HTERT RPE-1 (cell line): ENCODE results near the gene TXNRD2.
"Not testable (repeated sequence)": the region's sequence is repeated elsewhere in the genome, so short reads cannot be mapped to it uniquely, and the experiment has no call there.

Experiments used
- in situ Hi-C: fragments of 300-500 bp; cut with MboI; formaldehyde crosslinking; loops from 4 replicates; pipeline ENCODE4 v1.14.3; 2020; ENCODE audit warnings: low sequenced_read_pairs

TXNRD2 gene

DNA sequence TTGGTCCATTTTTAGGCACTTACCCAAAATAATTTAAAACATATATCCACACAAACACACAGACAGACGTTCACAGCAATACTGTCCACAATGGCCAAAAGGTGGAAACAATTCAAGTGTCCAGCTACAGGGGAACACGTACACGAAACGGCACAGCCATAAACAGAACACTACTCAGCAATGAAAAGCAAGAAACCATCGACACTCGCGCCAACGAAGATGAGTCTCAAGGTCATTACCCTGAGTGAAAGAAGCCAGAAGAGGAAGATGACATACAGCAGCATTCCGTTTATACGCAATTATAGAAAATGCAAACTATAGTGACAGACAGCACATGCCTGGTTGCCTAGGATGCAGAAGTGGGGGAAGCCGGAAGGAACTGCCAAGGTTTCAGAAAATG lies 13.4 kb downstream of the TXNRD2 start:
- in situ Hi-C loops = no loop called here

DNA sequence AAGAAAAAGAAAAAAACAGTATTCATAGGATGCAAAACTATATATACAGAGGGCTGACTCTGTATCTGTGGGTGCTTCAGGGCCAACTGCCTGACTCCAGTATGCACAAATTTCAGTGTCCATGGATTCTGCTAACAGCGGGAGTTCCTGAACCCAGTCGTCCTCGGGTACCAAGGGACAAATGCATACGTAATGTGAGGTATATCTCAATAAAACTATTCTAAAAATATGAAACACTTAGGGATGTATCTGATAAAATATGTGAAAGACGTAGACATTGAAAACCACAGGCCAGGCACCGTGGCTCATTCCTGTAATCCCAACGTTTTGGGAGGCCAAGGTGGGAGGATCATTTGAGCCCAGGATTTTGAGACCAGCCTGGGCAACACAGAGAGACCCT lies 13.9 kb downstream of the TXNRD2 start:
- in situ Hi-C loops = no loop called here

DNA sequence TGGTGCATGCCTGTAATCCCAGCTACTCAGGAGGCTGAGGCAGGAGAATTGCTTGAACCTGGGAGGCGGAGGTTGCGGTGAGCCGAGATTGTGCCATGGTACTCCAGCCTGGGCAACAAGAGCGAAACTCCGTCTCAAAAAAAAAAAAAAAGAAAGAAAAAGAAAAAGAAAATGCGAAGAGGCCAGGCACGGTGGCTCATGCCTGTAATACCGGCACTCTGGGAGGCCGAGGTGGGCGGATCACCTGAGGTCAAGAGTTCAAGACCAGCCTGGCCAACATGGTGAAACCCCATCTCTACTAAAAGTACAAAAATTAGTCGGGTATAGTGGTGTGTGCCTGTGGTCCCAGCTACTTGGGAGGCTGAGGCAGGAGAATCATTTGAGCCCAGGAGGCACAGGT lies 15.6 kb downstream of the TXNRD2 start:
- in situ Hi-C loops = not testable (repeated sequence)

DNA sequence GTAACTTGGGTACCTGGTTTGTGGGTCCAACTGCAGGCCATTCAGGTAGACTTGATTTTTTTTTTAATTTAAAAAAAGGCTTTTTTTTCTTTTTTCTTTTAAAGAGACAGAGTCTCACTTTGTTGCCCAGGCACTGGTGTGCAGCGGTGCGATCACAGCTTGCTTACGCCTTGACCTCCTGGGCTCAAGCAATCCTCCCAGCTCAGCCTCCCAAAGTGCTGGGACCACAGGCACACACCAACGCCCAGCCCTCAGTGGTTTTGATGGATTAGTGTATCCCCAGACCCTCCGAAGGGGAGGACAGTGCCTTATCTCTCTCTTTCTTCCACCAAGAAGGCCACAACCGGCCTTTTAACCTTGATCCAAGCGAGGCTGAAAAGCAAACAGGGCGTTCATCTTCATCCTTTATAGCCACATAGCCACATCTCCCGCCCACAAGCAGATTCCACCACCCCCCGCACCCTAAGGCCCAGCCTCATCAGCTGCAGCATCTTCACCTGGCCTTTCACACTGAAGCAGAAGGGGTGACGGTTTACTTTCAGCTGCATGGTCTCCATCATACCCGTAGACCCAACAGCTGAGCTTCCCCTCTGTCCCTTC lies 17.6 kb downstream of the TXNRD2 start:
- in situ Hi-C loops = no loop called here

DNA sequence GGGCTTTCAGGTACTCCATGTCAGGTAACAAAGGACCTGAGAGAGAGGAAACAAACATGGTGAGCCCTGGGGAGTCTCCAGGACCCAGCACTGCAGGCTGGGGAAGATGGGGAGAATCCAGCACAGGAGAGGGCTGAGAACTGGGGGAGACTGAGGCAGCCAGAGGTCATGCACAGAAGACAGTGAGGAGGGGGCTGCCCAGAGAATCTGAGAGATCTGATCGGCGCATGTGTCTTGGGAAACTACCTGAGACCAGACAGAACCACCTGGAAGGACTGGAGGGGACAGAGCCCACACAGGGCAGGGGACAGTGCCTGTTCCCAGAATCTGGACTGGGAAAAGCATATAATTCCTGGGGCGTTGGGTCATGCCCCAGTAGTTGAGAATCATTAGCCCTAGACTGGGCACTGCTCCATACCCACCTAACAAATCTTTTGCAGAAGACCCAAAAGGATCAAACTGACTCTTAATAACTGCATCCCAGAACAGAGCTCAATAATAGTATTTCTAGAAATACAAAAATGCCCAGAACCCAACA lies 20.0 kb downstream of the TXNRD2 start:
- in situ Hi-C loops = no loop called here

DNA sequence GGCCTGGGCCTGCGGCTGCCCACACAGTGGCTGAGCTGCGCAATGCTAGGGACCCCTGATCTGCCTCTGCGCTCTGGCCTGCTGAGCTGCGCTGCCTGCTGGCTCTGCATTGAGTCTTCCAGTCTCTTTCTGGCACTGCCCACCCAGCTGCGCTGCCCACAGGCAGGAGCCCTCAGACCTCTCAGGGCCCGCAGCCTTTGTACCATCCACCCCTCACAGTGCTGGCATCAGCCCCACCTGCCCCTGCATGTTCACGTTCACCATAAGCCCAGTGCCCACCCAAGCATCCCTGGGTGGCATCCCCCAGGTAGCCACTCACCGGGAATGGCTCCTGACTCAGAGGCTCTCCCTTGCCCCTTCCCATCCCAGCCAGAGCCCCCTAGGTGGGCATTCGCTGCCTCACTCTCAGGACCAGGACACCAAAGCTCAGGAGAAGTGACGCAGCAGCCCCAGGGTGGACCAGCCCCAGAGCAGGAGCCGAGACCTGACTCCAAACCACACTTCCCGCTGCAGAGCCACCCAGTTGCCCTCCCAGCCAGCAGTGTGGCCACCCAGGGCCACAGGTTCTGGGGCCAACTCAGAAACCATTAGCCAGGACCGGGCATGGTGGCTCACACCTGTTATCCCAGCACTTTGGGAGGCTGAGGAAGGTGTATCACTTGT lies 21.8 kb downstream of the TXNRD2 start:
- in situ Hi-C loops = no loop called here

DNA sequence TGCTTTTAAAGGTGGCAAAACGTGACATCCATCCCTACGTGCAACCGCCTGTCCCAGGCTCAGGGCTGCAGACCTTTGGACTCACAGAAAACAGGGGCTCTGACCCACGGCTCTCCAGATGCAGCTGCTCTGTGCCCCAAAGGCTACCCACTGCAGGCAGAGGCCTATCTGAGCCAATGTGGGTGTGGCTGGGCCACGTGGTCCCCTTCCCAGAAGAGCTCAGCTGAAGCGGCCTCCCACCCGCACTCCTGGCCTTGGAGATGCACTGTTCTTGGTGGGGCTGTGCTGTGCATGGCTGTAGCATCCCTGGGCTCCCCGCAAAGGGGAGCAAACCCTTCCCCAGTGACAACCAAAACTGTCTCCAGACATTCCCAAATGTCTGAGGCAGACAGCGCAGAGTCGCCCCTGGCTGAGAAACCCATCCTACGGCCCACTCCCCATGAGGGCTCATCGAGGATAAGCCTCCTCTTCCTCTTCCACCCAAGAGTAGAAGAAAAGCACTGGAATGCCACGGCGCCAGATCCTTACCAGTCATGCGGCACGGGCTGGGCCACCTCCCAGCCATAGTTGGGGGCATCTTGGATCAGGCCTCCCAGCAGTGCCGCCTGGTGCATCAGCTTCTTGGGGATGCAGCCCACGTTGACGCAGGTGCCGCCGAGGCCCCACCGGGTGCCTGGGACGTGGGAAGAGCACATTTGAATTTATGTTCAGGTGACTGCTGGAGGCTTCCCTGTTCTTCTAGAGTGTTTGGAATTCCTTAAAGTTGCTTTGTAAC lies 23.1 kb downstream of the TXNRD2 start:
- in situ Hi-C loops = no loop called here

DNA sequence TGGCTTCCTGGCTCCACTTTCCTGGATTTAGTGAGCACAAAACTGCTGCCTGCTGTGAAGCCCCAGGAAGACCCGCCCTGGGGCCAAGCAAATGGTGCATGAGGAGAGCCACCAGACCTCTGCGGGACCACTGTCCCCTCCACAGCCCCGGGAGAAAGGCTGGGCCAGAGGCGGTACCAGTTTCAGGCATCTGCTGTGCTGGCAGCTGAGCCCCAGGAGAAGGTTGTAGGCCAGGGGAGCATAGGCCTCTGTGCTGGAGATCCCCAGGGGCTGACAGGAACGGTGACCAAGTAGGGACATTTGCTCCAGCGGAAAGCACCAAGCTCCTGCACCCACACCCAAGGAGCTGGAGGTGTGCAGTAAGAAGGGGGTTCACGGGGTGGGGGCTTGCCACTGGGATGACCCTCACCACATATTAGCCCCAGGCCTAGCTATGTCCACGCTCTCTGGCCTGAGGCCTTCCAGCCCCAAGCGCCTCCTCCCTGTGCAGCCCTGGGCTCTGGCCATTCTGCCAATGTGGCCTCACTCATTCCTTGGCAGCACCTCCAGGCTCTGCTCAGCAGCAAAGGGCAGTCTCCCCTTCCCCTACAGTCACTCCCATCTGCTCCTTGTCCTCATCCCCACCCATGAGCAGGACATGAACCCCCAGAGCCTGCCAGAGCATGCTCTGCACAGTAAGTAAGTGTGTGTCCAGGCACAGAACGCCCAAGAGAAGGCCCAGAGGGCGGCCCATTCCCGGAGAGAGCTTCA lies 24.1 kb downstream of the TXNRD2 start:
- in situ Hi-C loops = no loop called here

DNA sequence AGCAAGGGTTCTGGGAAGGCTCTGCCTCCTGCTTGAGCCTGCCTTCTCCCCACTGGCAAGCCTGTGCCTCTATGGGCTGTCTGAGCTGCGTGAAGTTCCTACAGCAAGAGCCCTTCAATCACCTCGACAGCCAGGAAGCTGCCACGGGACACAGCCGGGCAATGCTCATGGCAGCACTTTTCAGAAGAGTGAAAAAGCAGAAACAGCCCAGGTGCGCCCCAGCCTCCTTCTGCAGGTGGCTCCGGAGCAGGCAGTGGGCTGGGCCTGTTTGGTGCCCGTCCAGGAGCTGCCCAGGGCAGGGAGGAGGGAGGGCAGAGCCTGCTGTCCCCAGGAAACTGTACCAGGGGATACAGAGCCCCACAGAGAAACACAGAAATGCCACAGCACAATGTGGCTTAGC lies 24.7 kb downstream of the TXNRD2 start:
- in situ Hi-C loops = no loop called here

DNA sequence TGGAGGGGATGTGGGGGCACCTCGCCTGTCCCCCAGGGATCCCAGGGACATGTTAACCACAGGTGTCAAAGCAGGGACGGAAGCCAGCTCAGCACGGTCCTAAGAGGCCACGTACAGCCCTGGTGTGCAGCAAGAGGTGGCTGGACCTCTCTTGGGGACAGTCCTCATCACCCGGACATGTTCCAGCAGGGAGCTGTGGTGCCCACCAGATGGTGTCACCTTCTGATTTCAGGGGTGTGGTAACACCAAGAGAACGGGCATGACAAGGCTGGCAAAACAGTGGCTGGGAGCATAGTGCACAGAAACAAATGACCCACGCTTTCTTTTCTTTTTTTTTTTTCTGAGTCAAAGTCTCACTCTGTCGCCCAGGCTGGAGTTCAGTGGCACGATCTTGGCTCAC lies 25.6 kb downstream of the TXNRD2 start:
- in situ Hi-C loops = no loop called here

DNA sequence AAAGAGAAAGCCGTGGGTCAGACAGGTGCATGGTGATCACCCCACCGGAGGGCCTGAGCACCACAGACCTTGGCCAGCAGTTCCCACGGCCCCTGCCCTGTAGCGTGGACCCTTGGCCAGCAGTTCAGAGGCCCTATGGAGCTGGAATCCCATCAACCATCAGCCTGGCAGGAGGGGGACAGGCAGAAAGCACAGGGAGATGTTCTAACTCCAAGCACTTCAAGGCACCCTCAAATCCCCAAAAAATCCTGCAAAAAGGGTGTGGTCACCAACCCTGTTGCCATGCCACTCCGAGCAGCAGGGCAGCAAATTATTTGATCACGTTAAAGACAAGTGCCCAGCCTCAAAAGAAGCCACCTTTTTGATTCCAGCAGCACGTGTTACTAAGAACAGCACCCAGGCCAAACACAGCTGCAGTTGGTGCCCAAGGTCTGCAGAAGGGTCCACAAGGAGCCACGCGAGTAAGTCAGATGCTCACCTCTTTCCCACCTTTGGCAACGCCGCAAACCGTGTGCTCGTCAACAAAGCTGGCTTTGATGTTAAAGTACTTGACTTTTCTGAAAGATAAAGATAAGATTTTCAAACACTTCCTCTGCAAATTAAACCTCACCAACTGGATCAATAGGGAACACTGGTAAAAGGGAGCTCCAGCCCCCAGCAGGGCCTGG lies 26.2 kb downstream of the TXNRD2 start:
- in situ Hi-C loops = no loop called here

DNA sequence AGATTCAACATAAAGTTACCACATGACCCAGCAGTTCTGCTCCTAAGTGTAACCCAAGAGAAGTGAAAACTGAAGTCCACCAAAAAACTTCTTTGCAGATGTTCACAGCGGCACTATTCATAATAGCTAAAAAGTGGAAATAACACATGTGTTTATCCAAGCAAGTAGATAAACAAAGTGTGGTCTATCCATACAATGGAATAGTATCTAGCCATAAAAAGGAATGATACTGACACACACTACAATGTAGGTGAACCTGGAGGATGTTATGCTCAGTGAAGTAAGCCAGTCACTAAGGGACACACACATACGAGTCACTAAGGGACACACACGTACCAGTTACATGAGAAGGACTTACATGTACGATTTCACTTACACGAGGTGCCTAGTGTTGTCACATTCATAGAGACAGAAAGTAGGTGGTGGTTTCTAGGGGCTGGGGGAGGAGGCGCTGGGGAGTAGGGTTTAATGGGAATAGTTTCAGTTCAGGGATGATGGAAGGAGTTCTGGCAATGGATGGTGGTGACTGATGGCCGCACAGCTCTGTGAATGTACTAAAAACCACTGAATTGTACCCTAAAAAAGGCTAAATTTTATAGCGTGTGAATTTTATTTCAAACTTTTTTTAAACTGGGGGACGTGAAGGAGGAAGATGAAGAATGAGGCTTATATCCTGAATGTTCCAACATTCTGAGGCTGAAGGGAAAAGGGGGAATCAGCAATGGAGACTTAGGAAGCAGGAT lies 27.2 kb downstream of the TXNRD2 start:
- in situ Hi-C loops = no loop called here

DNA sequence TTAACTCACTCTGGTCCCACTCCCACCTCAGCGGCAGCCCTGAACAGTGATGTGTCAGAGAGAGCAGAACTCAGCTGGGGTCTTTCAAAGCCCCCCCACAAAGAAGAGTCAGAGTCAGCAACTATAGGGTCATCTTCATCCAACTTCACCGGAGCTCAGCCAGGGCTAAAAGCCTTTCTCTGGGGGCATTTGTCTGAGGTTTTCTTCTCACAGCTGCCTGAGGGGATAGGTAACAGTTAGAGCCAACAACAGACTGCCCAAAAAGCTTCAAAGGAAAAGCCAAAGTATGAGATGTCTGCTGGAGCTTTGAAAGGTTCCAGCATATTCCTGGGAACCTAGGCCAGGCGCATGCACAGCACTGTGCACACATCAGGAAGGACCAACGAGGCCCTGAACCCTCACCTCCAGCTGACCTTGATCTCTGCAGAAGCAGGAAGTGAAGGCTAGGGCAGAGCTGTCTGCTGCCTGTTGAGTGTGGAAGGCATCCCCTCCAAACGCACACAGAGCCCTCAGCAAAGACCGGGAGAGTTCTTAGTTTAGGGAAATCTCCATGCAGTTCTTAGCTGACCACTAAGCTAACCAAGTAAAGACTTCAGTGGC lies 28.2 kb downstream of the TXNRD2 start:
- in situ Hi-C loops = no loop called here

DNA sequence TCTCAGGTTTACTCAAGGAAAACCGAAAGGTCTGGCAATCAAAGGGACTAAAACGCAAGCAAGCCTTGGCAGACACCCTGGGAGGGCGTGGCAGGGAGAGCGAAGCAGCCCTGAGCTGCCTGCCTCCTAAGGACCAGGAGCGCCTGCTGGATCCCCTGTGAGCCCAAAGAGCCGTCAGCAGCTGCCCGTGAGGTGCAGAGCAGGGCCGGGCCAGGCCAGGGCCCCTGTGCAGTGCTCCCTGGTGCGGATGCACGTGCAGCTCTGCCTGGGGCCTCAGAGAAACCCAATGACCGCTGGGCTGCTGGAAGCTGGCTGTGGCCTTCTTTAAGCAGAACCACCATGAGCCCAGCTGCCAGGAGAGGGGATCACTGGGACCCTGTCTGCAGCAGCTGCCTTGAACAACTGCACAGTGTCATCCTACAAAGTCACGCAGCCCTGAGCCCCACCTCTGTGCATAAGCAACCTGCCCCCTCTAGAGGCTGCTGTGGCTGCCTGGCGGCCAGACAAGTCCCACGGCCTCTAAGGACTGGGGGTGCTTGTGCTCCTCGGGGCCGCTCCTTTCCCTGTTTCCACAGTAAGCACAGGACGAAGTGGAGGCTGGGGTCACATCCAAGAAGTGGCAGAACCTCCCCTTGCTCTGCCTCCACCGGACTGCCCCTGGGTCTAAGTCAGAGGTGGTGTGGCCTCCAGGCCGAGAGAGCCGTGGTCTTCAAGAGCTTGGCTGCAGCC lies 29.2 kb downstream of the TXNRD2 start:
- in situ Hi-C loops = no loop called here

DNA sequence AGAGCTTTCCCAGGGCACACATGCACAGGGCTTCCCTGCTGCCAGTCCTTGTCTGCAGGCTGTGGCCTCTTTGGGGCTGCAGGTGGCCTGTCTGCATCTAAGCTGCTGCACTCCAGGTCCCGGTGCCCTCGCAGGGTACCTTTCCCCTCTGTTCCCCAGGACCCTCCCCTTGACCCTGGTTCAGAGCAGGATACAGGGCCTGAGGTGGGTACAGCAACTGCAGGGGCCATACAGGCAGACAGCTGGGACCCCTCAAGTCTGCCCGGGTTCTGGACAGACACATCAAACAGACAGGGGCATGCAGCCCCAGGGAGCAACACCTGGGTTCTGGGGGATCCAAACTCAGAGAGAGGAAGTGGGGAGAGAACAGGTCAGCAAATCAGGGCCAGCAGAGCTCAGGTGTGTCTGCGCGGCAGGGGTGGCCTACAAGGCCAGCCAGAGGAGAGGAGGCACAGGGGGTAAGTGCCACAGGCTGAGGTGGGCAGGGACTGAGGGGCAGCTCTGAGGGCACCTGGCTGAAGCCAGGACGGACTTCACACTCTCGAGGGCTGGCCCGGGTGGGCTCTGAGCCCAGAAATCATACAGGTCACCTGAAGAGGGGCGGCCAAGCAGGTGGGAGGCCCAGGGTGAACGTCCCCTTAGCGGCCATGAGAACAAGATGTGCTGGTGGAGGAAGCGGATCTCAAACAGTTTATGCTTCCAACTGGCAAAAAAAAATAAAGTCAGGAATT lies 29.9 kb downstream of the TXNRD2 start:
- in situ Hi-C loops = no loop called here

DNA sequence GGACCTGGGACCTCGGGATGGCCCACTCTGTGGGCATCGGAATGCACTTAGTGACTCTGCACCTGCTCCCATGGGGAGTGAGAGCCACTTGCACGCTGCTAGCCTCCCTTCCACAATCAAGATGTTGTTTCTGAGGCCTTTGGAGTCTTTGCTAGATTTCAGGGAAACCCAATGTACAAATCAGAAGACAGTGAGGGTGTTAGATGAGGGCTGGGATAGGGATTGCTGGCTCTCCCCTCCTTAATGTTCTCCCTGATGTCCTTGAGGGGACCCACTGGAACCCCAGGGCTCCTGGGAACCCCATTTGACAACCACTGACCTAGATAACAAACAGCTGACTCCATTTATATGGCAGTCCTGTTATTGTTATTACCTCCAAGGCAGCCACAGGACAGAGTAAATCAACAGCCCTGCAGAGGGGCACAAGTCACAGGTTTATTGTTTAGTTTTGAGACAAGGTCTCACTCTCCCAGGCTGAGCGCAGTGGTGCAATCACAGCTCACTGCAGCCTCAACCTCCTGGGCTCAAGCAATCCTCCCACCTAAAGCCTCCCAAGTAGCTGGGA lies 31.4 kb downstream of the TXNRD2 start:
- in situ Hi-C loops = no loop called here

DNA sequence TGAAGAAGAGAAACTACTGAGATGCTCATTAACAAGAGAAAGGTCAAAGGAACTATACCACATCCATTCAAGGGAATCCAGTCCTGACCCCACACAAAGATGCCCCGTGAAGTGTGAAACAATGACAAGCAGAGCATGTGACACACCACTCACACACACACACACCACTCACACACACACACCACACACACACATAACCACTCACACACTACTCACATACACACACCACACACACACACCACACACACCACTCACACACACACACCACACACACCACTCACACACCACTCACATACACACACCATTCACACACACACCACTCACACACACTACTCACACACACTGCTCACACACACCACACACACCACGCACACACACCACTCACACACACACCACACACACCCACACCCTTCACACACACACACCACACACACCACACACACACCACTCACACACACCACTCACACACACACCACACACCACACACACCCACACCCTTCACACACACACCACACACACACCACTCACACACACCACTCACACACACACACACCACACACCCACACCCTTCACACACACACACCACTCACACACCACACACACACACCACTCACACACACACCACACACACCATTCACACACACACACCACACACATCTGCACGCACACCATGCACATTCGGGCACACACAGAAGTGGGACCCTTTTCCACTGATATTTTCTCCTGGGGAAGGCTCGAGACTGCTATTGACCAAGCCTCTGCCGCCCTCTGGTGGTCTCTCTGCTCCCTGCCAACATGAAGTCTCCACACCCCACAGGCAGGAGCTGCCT lies 32.1 kb downstream of the TXNRD2 start:
- in situ Hi-C loops = no loop called here
